ENCODE measurements around the gene ABCG2.
"Not testable (repeated sequence)": the region's sequence is repeated elsewhere in the genome, so short reads cannot be mapped to it uniquely, and the experiment has no call there.

Gene ABCG2

DNA sequence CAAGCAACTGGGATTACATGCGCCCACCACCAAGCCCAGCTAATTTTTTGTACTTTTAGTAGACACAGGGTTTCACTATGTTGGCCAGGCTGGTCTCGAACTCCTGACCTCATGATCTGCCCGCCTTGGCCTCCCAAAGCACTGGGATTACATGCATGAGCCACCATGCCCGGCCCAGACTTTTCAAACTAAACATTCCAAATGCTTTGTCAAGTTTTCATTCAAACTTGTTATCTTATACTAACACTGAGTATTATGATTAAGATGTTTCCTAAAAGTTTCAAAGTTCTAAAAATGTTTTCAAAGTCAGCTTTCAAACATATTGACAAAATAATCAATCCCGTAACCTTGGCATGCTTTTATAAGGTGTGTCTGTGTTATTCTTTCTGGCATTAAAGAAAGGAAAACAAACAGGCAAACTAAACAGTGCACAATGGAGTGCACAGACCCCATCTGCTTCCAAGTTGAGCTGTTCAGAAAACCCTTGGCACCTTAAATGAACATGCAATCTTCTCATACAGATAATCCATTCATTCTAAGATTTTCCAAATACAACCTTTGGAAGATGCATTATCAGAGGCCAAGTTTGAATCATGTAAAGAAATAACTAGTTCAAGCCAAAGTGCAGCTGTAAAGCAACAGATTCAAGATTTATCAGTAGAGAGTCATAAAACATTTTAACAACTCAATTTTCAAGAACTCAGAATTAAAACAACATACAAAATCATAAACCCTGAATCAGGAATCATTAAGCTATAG lies 49.1 kb downstream of the ABCG2 start:
- FAIRE-seq: no peak

DNA sequence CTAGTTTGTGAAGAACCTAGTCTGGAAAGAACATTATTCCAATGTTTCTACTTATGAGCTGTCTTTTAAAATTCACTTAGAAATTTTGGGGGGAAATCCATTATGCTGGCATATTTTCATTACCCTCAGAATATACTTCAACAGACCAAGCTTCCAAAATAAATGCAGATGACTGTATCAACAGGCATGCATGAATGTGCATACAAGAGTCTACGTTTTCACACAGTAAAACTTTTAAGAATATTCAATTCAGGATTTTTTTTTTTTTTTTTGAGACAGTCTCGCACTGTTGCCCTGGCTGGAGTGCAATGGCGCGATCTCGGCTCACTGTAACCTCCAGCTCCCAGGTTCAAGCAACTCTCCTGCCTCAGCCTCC lies 49.7 kb downstream of the ABCG2 start:
- no peak for FAIRE-seq

DNA sequence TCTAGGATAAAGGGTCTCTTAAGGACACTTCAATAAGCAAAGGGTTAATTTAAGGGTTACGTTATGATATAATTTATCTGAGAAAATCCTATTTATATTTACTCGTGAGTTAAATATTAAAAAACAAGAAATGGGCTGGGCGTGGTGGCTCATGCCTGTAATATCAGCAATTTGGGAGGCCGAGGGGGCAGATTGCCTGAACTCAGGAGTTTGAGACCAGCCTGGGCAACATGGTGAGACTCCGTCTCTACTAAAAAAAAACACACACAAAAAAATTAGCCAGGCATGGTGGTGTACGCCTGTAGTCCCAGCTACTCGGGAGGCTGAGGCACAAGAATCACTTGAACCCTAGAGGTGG lies 50.4 kb downstream of the ABCG2 start:
- not testable (repeated sequence) for FAIRE-seq

DNA sequence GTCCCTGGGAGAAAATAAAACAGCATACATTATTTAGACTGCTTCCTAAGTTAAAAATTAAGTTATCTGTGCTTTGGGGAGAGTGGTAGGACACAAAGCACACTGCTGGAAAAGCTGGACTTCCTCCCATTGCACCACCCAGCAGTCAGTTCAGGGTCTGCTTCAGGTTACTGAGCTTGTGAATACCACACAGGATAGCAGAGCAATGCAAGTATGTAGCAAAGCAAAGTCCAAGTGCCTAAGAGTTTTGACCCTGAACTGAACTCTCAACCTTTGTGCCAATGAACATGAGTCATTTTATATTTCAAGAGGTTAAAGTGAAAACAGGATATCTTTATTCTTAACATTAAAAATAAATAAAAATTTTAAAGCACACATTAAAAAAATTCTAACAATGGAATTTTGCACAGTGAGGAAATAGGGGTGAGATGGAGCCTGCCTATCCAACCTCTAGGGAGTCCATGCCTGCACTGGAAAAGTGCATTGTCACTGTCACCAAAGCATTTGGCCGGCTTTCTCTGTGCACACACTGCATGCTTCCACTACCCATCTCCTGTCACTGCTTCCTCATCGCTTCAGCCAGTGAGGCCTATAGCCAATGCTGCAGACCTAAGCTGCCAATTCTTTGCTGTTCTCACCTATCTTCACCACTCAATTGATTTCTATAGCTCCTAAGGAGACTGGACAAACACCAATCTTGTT lies 50.9 kb downstream of the ABCG2 start:
- FAIRE-seq: no peak

- no peak for FAIRE-seq
Measured at GRCh38 chr4:88106205-88106604, 52.2 kb downstream of the ABCG2 start.

DNA sequence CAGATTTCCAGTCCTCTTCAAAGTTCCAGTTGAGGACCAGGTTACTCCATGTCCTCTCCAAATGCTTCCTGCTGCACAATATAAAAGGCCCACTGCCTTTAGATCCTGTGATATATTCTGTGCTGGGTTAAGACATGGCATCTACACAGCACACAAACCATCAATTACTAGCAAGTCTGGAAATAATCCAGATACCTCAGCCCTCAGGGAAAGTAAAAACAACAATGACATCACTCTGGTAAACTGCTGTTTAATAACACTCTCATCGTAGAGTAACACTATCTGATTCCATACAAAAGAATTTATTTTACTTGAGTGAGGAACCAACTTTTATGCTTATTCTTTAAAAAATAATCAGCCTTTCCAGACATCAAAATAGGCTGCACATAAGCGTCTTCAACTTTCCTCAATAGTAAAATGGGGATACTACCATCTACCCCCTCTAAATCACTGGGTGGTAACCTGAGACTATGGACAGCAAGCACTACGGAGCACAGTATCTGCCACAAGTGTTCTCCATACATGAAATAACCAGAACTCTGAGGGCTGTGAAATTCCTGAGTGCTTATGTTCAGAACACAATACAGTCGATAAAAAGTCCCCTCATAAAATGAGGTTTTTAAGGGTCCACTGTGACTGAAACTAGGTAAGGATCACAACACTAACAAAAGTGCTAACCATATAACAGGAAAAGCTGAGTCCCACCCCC lies 53.4 kb downstream of the ABCG2 start:
- no peak for FAIRE-seq

- no peak for FAIRE-seq
Measured at GRCh38 chr4:88102026-88102425, 56.4 kb downstream of the ABCG2 start.

DNA sequence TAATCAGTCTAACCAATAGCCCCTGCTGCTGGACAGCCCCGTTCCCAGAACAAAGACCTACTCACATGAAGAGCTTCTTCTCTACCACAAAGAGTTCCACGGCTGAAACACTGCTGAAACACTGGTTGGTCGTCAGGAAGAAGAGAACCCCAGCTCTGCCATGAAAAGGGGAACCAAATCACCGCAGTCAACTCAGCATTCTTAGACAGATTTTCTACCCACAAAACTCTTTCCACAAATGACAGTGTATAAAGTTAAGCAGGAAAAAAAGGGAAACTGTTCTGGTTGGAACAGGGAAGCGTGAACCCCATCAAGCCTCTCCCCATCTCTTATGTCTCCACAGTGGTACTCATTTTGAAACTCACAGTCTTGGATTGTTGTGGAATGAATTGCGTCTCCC lies 57.3 kb downstream of the ABCG2 start:
- no peak for FAIRE-seq

DNA sequence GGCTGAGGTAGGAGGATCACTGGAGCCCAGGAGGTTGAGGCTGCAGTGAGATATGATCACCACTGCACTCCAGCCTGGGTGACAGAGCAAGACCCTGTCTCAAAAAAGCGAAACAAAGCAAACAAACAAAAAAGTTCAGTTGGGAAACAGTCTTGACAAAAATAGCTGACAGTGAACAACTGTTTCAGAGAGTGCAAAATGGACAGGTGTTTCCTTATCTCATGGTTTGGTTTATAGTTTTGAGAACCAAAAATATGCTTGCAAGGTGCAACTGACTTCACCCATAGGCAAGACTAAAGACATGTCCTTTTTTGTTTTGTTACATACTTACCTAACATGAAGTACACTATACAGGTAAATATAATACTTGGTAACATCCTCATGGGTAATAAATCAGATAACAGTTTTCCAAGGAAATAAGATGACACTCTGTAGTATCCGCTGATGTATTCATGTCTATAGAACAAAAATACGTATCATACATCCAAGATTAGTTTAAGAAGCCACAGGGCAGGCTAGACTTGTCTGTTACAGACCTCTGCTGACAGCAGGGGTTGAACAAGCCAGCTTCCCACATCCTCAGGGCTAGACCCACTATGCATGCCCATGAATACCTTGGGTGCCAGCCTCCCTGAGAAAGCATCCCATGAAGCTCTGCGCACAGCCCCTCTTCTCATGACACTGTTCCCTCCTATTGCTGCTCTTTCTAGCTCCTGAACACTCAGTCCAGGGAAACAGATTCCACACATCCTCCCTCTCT lies 59.3 kb downstream of the ABCG2 start:
- FAIRE-seq: no peak

DNA sequence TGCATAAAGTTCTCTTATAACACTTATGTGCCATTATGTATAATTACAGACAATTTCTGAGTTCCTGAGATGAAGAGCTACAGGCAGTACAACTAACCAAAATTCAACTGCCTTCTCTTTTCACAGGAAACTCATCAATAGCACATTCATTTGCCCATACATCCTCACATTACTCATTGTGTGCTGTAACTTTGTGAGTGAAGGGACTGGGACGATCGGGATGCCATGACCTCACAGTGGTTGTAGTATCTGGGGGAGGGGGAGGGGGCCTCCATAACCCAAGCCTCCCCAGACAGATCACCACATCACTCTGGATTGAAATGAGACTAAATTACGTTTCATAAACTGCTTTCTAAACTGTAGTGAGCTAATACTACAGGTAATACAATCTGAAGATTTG lies 60.7 kb downstream of the ABCG2 start:
- no peak for FAIRE-seq

DNA sequence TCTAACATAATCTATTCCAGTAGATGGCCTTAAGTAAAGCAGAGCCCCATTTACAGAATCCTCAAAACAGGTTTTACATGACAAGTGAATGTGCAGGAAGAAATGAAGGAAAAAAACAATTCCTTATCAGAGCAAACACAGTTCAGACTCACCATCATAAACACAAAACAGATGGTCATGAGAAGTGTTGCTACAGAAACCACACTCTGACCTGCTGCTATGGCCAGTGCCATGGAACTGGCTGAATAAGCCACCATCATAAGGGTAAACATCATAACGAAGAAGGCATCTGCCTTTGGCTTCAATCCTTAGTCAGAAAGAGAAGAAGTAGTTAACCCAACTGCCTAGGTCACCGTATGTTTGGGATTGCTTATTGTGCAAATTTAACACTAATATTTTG lies 61.1 kb downstream of the ABCG2 start:
- FAIRE-seq: no peak

DNA sequence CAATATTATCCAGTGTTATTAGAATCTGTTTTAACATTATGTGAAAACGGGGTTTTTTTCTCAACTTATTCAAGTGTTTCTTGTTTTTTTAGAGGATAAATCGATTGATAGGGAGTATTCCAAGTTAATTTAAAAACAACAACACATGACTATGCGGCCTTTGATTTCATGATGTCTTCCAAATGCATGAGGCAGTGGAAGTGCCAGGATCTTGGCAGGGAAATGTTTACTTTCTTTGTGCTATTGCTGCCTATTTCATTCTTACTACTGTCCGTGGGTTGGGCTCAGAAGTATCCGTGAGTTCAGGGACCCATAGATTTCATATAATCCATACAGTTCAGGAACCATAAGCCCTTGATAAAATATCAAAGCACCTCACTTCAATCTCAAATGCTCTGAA lies 64.6 kb downstream of the ABCG2 start:
- FAIRE-seq: no peak

- no peak for FAIRE-seq
Measured at GRCh38 chr4:88091378-88091777, 67.1 kb downstream of the ABCG2 start.

DNA sequence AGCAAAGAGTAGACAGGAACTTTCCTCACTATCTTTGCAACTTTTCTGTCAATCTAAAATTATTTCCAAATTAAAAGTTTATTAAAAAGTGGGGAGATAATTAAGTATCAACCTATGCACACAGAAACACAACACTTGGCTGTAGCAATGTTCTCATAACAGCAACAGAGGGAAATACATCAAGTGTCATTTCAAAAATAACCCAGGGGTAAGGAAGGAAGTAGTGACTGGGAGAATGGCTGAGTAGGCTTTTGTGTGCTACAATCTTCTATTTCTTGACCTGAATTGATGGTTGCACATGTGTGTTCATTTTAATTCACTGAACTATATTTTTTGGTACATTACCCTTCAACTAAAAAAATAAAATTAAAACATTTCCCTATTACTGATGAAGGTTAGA lies 67.5 kb downstream of the ABCG2 start:
- no peak for FAIRE-seq

DNA sequence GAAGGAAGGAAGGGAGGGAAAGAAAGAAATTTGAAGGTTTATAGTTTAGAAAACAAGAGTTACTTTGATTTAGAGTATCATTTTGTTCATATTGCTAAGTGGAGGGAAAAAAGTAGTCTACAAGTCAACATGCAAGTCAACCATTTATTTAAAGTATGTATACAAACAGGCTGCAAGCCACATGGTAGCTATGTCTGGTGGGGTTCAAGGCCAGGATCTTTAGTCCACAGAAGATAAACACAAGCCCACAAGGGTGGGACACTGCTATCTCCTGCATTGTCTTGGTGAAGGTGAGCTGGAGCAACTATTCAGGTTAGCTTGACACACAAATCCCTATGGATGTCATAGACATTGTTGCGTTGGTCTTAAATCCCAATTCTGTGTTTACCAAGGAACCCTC lies 71.4 kb downstream of the ABCG2 start:
- no peak for FAIRE-seq

DNA sequence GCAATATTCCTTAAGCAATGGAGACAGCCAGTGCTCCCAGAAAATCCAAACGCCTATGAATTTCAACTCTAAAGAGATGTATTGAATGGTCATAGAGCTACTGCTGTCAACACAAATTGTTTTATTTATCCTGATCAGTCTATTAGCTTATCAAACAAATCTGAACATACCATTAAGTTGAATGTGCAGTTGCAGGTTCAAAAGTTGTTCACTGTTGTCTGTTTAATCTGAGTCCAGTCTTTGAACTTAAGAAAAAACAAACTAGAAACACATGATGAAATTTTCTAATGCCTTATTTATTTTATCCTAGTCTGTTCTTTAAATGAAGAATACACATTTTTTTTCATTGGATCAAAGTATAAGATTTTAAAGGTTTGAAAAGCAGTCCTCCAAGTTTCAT lies 77.8 kb downstream of the ABCG2 start:
- FAIRE-seq: no peak

GRCh38 chr4:88078579-88078978 lies 79.9 kb downstream of the ABCG2 start:
- FAIRE-seq: no peak

- no peak for FAIRE-seq
Measured at GRCh38 chr4:88077911-88078524, 80.4 kb downstream of the ABCG2 start.

DNA sequence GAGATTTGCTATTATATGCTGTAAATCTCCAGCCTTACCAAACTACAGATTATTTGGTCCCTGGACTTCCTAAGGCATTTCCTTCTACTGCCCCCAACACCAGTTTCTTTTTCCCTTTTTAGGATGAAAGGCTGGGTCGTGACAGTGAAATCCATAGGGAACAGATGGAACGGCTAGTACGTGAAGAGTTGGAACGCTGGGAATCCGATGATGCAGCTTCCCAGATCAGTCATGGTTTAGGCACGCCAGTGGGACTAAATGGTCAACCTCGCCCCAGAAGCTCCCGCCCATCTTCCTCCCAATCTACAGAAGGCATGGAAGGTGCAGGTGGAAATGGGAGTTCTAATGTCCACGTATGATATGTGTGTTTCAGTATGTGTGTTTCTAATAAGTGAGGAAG lies 83.1 kb downstream of the ABCG2 start:
- FAIRE-seq: no peak

DNA sequence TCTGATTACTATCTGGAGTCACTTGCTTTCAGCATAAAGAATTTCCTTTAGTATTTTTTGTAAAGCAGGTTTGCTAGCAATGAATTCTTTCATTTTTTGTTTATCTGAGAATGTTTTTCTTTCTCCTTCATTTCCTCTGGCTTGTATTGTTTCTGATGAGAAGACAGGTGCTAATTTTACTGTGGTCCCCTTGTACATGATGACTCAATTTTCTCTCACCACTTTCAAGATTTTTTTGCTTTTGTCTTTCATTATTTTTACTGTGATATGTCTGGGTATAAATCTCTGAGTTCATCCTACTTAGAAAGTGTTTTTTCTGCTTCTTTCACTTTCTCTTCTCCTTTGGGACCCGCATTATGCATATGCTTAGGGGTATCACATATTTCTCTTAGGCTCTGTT lies 88.4 kb downstream of the ABCG2 start:
- FAIRE-seq: no peak

DNA sequence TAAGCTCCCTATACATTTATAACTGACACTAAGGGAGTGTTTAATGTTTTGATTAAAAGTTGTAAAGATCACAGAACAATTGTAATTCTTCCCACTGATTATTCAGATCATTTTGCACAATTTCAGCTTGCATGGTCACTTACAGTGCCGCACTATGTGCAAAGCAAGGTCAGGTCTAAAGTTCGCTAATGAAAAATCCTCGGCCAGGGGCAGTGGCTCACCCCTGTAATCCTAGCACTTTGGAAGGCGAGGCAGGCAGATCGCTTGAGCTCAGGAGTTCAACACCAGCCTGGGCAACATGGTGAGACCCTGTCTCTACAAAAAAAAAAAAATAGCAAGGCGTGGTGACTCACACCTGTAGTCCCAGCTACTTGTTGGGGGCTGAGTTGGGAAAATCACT lies 94.0 kb downstream of the ABCG2 start:
- no peak for FAIRE-seq

DNA sequence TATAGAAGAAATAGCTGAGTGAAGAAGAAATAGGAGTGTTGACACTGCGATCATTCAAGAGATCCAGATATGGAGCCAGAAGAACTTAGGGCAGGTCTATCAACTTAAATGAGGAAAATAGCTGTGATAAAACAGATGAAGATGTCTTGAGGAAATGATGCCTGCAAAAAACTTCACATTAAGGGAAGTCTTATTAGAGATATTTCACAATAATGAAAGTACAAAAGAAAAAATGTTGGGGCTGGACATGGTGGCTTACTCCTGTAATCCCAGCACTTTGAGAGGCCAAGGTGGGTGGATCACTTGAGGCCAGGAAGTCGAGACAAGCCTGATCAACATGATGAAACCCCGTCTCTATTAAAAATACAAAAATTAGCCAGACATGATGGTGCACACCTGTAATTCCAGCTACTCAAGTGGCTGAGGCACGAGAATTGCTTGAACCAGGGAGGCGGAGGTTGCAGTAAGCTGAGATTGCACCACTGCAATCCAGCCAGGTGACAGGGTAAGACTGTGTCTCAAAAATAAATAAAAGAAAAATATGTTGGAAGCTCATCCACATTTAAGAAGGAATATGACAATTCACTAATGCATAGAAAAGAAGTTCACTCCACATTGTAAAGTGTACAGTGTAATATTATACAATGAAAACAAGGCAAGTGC lies 94.7 kb downstream of the ABCG2 start:
- no peak for FAIRE-seq

DNA sequence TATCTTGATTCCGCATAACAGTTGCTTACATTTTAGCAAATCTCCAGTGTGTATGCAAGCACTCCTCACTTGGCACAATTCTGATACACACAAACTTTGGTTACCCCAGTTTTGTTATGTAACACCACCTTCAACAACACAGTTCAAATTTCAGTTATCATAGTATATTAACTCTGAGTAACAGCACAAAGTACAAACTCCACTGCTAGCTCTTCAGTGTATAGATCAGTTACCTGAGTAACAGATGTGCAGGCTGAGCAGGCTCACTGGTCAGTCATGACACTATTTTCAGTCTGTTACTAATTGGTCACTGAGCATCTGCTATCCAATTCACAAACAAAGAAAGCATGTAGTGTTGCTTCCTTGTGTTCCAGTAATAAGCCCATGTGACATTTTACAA lies 95.6 kb downstream of the ABCG2 start:
- FAIRE-seq: no peak
